Stimulated activated CD4-positive, alpha-beta T cell treated with anti-CD3 and anti-CD28 coated beads, Interleukin-2, amount 100 ng/mL, for 4 hours (primary cell): ENCODE measurements around the gene OGT.
"Not testable (repeated sequence)": the region's sequence is repeated elsewhere in the genome, so short reads cannot be mapped to it uniquely, and the experiment has no call there.

ENCODE experiments used
- DNase-seq: peaks from one replicate; pipeline ENCODE4 v3.0.0-alpha.2; 2020; ENCODE audit warnings: low read depth

The OGT gene

GRCh38 chrX:71586929-71587328 lies 54.0 kb downstream of the OGT start:
- no peak for DNase-seq

GRCh38 chrX:71593210-71593609 lies 60.3 kb downstream of the OGT start:
- not testable (repeated sequence) for DNase-seq

DNA sequence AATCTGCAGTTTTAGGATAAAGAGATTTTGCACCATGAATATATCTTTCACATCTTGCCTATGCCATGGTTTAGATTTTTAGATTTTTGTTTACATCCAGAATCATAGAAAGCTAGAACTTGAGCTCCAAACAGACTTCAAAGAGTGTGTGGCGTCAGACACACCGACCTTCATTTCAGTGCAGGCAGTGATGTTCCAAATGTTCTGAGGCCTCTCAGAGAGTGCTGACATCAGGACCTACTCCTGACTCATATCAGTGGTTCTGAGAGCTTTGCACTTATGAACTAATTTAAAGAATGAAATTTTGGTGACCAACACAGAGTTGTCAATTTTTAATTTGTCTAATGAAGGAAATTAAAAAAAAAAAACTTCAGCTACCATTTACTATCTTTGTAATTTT lies 67.1 kb downstream of the OGT start:
- DNase-seq, result no peak

GRCh38 chrX:71603618-71604017 lies 70.7 kb downstream of the OGT start:
- DNase-seq, result no peak

DNA sequence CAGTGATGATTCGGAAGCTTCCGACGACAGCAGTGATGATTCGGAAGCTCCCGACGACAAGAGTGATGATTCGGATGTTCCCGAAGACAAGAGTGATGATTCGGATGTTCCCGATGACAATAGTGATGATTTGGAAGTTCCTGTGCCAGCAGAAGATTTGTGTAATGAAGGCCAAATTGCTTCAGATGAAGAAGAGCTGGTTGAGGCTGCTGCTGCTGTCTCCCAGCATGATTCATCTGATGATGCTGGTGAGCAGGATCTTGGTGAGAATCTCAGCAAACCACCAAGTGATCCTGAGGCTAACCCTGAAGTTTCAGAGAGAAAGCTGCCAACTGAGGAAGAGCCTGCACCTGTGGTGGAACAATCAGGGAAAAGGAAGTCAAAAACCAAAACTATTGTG lies 71.2 kb downstream of the OGT start:
- no peak for DNase-seq

DNA sequence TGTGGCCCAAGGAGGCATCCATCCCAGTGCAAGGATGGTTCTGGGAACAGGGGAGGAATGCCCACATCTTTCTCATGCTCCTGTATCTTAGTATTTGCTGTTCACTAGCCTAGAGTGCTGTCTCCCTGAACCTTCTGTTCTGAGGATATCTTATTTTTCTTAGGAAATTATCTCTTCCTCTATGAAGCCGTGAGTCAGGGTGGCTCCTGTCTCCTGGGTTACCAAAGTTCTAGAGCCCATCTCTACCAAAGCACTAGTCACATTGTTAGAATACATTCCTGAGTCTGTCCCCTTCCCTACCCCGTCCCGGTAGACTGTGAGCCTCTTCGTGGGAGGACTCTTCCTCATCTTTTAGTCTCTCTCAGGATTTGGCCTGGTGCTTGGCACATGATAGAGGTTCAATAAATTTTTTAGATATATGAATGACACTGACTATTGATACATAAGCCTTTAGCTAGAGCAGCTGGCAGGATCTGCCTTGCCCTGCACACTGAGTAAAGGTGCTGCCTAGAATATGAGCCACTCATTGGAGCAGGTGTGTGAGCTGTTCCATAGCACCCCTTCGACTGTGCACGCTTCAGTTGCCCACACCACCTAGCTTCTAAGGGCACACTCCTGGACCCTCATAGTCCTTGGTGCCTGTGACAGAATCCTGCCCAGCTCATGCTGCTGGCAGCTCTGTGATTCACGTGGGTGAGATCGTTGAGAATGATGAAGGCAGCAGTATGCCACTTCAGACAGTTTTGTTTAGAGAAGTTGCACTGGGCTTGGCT lies 72.1 kb downstream of the OGT start:
- DNase-seq, result no peak

GRCh38 chrX:71606536-71607216 lies 73.8 kb downstream of the OGT start:
- DNase-seq, result no peak

DNA sequence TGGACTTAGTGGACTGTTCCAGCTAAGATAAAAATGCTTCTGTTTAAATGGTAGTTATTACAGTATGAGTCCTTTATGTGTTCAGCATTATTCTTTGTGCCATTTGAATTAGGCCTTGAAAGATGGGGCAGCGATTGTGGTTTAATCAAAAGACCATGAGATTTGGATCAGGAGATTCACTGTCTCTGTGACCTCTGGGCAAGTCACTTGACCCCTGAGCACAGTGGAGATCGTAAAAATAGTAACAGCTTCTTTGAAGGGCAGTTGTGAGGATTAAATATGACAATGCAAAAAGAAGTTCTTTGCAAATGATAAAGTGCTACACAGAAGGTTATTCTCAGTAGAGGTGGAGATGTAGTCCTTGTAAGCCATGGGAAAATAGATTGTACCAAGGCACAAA lies 74.6 kb downstream of the OGT start:
- no peak for DNase-seq

- DNase-seq, result no peak
Observed at GRCh38 chrX:71609095-71609750, 76.3 kb downstream of the OGT start.

DNA sequence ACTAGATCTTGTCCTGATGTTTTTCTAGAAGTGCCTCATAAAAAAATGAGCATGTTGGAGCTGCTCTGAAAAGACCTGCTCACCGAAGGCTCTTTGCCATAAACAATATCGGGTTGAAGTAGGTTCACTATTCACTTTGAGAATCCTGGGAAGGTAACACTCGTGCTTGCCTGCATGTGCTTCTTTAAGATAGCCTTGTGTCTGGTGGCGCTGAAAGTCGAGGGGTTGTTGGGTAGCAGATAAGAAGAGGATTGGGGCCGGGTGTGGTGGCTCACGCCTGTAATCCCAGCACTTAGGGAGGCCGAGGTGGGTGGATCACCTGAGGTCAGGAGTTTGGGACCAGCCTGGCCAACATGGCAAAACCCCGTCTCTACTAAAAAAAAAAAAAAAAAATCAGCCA lies 78.8 kb downstream of the OGT start:
- not testable (repeated sequence) for DNase-seq

DNA sequence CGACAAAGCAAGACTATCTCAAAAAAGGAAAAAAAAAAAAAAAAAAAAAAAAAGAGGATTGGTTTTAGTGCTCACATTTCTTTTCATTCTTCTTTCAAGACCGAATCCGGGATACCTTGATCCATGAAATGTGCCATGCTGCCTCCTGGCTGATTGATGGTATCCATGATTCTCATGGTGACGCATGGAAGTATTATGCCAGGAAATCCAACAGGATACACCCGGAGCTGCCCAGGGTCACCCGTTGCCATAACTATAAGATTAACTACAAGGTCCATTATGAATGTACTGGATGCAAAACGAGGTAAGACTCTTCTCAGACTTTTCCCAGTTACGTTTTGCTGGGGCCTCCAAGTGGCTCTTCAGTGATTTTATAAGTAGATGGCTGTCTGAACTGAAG lies 79.4 kb downstream of the OGT start:
- no peak for DNase-seq

GRCh38 chrX:71615056-71615455 lies 82.2 kb downstream of the OGT start:
- DNase-seq, result no peak

DNA sequence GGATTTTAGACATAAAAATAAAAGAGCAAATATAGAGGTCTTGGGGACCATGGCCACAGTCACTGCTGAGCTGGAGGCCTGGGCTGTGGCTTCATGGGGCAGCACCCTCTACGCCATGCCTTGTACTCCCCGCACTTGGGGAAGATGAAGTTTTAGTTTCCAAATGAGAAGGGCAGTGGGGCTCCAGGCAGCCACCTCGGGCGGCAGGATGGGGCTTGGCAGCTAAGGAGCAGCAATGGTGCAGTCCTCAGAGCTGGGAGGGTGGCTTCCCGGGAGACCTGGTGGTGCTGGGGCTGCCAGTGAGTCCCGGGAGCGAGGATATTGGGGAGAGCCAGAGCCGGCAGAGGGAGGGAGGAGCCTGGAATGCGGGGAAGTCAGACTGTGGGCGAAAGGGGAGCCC lies 83.0 kb downstream of the OGT start:
- DNase-seq, result no peak

GRCh38 chrX:71616672-71617529 lies 84.0 kb downstream of the OGT start:
- DNase-seq, result no peak

DNA sequence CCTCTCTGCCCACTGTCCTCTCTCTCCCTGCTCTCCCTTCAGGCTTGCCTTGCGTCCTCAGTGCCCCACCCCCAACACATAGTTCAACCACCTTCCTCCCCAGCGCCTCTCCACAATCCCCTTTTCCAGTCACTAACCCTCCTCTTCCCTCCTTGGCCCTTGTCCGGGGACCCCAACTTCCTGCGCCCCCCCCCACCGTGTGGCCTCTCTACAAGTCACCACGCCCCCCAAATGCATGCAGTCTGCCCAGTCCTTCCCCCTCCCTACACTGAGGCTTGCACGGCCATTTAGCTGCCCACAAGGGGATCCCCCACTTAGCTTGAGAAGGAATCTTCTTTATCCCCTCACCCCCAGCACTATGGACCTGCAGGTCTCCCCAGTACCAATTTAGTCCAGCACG lies 84.8 kb downstream of the OGT start:
- DNase-seq, result no peak

DNA sequence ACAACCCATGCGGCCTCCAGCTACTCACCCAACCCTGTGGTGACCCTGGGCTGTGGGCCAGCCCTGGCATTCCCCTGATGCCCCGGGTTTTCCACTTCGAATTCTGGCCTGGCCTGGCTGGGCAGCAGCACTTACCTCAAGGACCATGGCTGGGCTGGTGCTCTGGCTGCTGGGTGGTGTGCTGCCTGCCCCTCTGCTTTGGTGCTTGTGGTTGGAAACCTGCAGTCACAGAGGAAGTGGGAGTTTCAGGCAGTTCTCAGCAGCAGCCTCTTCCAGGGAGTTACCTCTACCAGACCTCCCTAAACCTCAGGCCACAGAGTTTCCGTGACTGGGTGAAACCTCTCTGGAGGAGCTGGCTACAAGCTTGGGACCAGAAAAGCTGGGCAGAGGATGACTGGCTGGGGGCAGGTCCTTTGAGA lies 85.4 kb downstream of the OGT start, which contains the start of gene CXCR3:
Gene CXCR3, minus strand, starts transcription at position 209 of the 419 bp plus-strand sequence. Its CDS starts 62 bp downstream, at position 147.
- DNase-seq, result peak; percentile 57

DNA sequence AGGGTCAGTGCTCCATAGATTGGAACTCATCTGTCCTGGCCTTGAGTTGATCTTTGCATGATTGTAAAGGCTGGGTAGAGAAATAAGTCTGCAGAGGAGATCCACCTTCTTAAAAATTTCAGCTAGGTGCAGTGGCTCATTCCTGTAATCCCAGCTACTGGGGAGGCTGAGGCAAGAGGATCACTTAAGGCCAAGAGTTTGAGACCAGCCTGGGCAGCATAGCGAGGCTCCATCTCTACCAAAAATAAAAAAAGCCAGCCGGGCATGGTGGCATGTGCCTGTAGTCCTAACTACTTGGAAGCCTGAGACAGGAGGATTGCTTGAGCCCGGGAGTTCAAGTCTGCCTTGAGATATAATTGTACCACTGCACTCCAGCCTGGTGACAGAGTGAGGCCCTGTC lies 85.9 kb downstream of the OGT start:
- no peak for DNase-seq

DNA sequence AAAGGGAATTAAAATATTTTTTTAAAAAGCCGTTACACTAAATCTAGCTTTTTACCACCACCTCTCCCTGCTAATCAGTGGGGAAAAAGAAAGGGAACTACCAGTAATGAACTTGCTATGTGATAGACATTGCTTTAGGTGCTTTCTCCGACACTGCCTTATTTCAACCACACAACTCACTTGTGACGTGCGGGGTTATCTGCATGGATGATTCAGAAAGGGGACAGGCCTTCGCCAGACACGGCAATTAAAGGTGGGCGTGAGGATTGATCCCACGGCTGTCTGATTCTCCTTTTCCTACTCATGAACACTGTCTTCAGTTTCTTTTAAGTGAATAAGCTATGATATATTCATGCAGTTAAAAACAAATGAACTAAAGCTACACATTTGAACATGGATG lies 86.3 kb downstream of the OGT start:
- peak; percentile 71 for DNase-seq

- DNase-seq, result no peak
Observed at GRCh38 chrX:71619986-71620385, 87.1 kb downstream of the OGT start.

GRCh38 chrX:71621603-71622002 lies 88.7 kb downstream of the OGT start:
- DNase-seq, result no peak

GRCh38 chrX:71622032-71622575 lies 89.2 kb downstream of the OGT start:
- no peak for DNase-seq
